Endometrial microvascular endothelial cells (primary cell): Measurements from ENCODE around the gene HIF1A. TPM values are rescaled to one million over a fixed set of nuclear protein-coding genes. Genes with fewer than 3 reads are reported as not detected.

ENCODE experiments used
- in situ Hi-C: cut with HindIII; loops from 2 replicates; pipeline ENCODE4 v1.10.0; 2017; ENCODE audit warnings: low sequenced_read_pairs, low pct_unique_long_range_greater_than_20kb; ENCODE audit errors: inconsistent ontology term
- total RNA-seq: library from RNA; depleted of rRNA; stranded (reverse); fragments of >200 nt; gene quantifications from one replicate; pipeline ENCODE4 v1.2.3, GENCODE V29; 2015; ENCODE audit errors: inconsistent ontology term

The HIF1A gene
- total RNA-seq, 1 donor from 2014 or later = 249 TPM

DNA sequence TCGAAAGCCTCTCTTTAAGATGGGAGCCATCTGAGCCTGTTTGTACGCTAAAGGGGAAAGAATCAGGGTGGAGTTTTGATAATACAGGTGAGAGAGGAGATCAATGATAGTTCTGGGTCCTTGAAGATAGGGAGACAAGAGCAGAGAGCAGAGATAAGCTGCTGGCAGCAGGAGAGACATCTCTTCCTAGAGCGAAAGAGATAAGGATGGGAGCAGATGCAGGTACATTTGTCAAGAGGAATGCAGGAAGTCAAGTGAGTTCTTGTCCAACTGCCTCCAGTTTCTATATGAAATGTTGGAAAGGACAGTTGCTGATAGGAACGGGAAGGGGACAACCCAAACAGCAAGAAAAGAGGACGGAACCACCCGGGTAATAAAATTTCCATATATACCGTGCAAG, 24.7 kb upstream of the HIF1A start:
- in situ Hi-C loops = no loop called here

GRCh38 chr14:61671082-61671481, 24.2 kb upstream of the HIF1A start:
- in situ Hi-C loops = no loop called here

- in situ Hi-C loops = no loop called here
Observed at GRCh38 chr14:61672796-61673195, 22.5 kb upstream of the HIF1A start.

DNA sequence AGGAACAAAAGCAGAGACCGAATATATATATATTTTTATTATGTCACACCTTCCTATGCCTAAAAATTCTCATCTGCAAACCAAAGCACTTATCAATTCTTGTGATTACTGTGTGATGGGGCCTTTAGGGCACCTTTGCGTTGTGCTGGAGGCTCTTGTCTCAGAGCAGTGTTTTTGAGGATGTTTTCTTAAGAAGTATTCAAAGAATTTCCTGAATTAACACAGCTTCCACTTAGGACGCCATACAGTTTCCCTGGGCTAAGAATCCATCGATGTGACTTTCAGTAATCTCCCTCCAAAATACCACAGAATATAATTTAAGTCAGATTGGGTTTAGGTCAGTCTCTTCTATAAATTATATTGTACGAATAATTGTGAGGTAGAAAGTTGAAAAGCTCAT, 22.0 kb upstream of the HIF1A start:
- in situ Hi-C loops = no loop called here

GRCh38 chr14:61675291-61675690, 20.0 kb upstream of the HIF1A start:
- in situ Hi-C loops = no loop called here

- in situ Hi-C loops = no loop called here
Observed at GRCh38 chr14:61677479-61677878, 17.8 kb upstream of the HIF1A start.

- in situ Hi-C loops = no loop called here
Observed at GRCh38 chr14:61678975-61679374, 16.3 kb upstream of the HIF1A start.

GRCh38 chr14:61681413-61681812, 13.9 kb upstream of the HIF1A start:
- in situ Hi-C loops = no loop called here

DNA sequence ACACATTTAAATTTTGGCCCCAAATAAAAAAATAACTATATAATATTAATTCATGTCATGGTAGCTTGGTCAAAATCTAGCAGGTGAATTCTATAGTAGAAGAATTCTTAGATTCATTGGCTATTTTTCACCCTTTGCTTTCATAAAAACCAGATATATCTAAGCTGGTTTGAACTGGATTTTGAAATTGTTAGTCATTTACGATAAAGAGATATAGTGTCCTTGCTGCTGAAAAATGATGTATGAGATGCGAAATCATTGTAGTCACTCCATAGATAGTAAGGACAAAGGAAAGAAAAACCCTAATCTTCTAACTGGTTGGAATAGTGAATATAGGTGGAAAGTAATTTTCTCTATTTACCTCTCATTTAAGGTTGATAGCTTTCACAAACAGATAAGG, 12.2 kb upstream of the HIF1A start:
- in situ Hi-C loops = no loop called here

- in situ Hi-C loops = no loop called here
Observed at GRCh38 chr14:61690039-61690438, 5.3 kb upstream of the HIF1A start.

DNA sequence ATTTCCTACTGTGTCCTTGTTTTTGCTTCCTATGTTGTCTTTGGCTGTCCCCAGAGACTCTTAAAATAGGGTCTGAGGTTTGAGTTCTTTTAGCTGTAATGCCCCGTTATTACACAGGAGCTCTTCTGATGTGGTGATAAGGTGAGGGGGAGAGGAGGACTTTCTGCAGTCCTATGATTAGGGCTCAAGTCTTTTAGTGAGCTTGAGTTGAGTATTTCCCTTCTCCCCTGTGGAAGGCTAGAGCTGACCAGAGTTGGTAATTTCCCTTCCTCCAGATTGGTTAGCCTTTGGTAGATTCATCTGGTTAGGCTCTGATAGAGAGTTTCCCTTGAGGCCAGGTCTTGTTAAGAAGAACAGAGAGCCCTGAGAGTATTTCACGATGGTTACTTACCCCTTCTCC, 4.3 kb upstream of the HIF1A start:
- in situ Hi-C loops = no loop called here

- in situ Hi-C loops = no loop called here
Observed at GRCh38 chr14:61691495-61691894, 3.8 kb upstream of the HIF1A start.

GRCh38 chr14:61694039-61694438, 1.3 kb upstream of the HIF1A start:
- in situ Hi-C loops = no loop called here

DNA sequence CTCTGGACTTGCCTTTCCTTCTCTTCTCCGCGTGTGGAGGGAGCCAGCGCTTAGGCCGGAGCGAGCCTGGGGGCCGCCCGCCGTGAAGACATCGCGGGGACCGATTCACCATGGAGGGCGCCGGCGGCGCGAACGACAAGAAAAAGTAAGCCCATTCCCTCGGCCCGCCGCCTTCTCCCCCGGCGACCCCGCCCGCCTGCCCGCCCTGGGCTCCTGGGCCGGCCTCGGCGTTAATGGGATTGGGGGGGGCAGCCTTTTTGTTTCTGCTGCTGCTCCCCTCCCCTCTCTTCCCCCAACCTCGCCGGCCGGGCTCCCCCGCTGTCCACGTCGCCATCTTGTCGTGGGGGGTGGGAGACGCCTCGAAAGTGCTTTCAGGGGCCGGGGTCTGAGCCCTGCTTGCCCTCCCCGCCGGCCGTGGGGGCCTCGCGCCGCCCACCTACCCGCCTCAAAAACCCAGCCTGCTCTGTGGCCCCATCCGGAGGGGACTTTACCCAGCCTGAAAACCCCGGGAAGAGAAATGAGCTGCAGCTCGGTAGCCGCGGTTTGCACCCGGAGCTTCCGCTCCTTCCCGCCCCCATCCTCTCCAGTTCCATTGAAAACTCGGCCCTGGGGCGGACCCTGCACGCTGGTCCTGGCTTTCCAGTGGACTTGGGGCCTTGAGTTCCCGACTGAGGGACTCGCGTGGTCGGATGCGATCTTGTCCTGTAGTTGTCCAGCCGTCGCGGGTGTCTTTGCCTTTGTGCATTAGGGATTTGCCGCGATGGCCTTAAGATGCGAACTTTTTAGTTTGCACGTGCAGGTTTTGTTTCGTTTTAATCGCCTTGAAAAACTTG, 598 bp downstream of the HIF1A start:
- in situ Hi-C loops = no loop called here

- in situ Hi-C loops = no loop called here
Observed at GRCh38 chr14:61696753-61697318, 1.5 kb downstream of the HIF1A start.

- in situ Hi-C loops = no loop called here
Observed at GRCh38 chr14:61698206-61698980, 3.1 kb downstream of the HIF1A start.

GRCh38 chr14:61699027-61699426, 3.7 kb downstream of the HIF1A start:
- in situ Hi-C loops = no loop called here

- in situ Hi-C loops = loop anchor here (25.0 kb wide), 1 partner anchor 213 kb away; no protein-coding TSS in a partner anchor
Observed at GRCh38 chr14:61700104-61700886, 5.0 kb downstream of the HIF1A start.

DNA sequence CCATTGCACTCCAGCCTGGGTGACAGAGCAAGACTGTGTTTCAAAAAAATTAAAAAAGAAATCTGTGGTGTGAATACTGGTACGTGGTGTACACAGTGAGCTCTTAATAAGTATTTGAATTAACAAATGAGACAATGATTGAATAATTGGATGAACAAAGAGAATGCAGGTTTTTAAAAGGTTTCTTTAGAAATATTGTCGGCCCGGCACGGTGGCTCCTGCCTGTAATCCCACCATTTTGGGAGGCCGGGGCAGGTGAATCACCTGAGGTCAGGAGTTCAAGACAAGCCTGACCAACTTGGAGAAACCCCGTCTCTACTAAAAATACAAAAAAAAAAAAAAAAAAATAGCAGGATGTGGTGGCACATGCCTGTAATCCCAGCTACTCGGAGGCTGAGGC, 6.6 kb downstream of the HIF1A start:
- in situ Hi-C loops = loop anchor here (25.0 kb wide), 1 partner anchor 215 kb away; no protein-coding TSS in a partner anchor
